ENCODE data around the gene SYT13. TPM values are rescaled to one million over a fixed set of nuclear protein-coding genes. Genes with fewer than 3 reads are reported as not detected.
A peak's percentile ranks its signal among the peaks of the same experiment; 100 is the strongest.

Gene SYT13, protein sequence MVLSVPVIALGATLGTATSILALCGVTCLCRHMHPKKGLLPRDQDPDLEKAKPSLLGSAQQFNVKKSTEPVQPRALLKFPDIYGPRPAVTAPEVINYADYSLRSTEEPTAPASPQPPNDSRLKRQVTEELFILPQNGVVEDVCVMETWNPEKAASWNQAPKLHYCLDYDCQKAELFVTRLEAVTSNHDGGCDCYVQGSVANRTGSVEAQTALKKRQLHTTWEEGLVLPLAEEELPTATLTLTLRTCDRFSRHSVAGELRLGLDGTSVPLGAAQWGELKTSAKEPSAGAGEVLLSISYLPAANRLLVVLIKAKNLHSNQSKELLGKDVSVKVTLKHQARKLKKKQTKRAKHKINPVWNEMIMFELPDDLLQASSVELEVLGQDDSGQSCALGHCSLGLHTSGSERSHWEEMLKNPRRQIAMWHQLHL
- total RNA-seq (not detected in 2 replicates), polyA plus RNA-seq (not detected in 2 replicates), polyA minus RNA-seq (not detected in 2 replicates), Bru-seq, nascent RNA (percentile 6 among the genes with signal in this experiment), BruChase-seq, experiment 1, labeled RNA remaining after a 6-hour chase (not detected), BruChase-seq, experiment 2, labeled RNA remaining after a 2-hour chase (not detected)
- not detected in 2 replicates for polyA plus RNA-seq (2011; cell fraction: cytosol; rRNA removed)
- polyA plus RNA-seq (2011; cell fraction: nucleus; rRNA removed) = not detected in 2 replicates
- not detected in 2 replicates for polyA plus RNA-seq (2012)
- polyA minus RNA-seq (2011; cell fraction: cytosol; rRNA and poly(A)+ RNA removed) = not detected
- polyA minus RNA-seq (2011; cell fraction: nucleus; rRNA and poly(A)+ RNA removed) = not detected in 2 replicates
- long read RNA-seq = 0 reads

DNA sequence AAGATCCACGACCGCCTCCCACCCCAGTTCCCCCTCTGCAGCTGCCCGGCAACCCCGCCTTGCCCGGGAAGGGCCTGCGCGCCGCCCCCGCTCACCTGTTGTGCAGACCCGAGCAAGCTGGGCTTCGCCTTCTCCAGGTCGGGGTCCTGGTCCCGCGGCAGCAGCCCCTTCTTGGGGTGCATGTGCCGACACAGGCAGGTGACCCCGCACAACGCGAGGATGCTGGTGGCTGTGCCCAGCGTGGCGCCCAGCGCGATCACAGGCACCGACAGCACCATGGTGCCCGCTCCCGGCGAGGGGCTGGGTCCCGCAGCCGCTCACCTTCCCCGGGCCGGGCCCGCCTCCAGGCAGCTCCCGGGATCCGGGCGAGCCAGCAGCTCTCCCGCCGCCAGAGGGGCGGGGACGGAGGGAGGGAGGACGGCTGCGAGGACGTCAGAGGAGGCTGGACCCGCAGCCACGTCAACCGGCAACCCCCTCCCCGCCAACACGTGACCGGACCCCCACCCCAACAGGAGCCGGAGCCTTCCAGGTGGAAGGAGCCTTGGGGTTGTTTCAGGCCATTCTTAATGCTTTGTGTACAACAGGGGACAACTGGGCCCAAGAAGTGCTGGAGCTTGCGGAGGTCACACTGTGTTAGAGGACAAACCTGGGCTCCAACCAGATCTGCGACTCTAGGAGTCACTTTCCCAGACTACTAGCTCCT, at the start of gene SYT13:
Gene SYT13 (minus strand): TSS at position 412 of the 703 bp plus-strand sequence. CDS start 134 bp downstream, at position 278.
- Histone ChIP-seq H3K27me3 (ENCODE audit: control insufficient read depth in 2 of 2, insufficient read depth in 2 of 2, low read length in 2 of 2) (peaks cover 45 to 63% of the 10 kb centered on the region in 2 experiments), H3K79me2 (ENCODE audit: control insufficient read depth, insufficient read depth, low read length) (no peaks in the 10 kb centered on the region), H3K4me2 (ENCODE audit: insufficient read depth, low read length) (no peak within 1 kb of the TSS), H3K27ac (ENCODE audit: insufficient read depth, low read depth, low read length) (no peak within 1 kb of the TSS), H3K36me3 (ENCODE audit: control insufficient read depth in 2 of 2, extremely low read depth in 1 of 2, insufficient read depth in 2 of 2, low read length in 2 of 2) (no peaks in the 10 kb centered on the region), H3K4me3 (replicated peaks in 1 of 3; ENCODE audit: insufficient read depth in 1 of 3, low read depth in 1 of 3, low read length in 3 of 3) (no peak within 1 kb of the TSS), H2AFZ (ENCODE audit: low read depth, low read length) (no peak within 1 kb of the TSS), H3K4me1 (ENCODE audit: control insufficient read depth, extremely low read depth, insufficient read depth, low read length) (no peaks in the 10 kb centered on the region), H3K9ac (replicated peaks; ENCODE audit: extremely low read depth, insufficient read depth, low read length) (no peak within 1 kb of the TSS), H4K20me1 (replicated peaks; ENCODE audit: control insufficient read depth, extremely low read depth, insufficient read depth, low read length) (no peaks in the 10 kb centered on the region), H3K9me1 (replicated peaks; ENCODE audit: control insufficient read depth, extremely low read depth, insufficient read depth, low read length) (no peaks in the 10 kb centered on the region), H3K9me3 (replicated peaks; ENCODE audit: control insufficient read depth, insufficient read depth, low read length) (no peaks in the 10 kb centered on the region)
- ChIA-PET POLR2A (no interaction called here), CTCF (interaction anchor here (1.0 to 13.4 kb wide), 3 partner anchors 34 to 350 kb away, joined by 3 to 242 read pairs (median 15); no protein-coding TSS in a partner anchor)
- intact Hi-C loops (cut with micrococcal nuclease) = no loop called here
- TF ChIP-seq EZH2 (IDR thresholded peaks at IDR 0.05; ENCODE audit: borderline replicate concordance, low read depth, low read length, severe bottlenecking) (peak; percentile 59), POLR2A (IDR thresholded peaks at IDR 0.05; ENCODE audit: low read depth, low read length) (no peak)
- DNase-seq (ENCODE audit: low read depth, low spot score) = no peak
- no peak for FAIRE-seq
- no TSS peak for BruUV-seq (replicated peaks)
- dilution Hi-C loops (cut with MboI; ENCODE audit: extremely low pct_ligation_motif_present, low sequenced_read_pairs) = no loop called here

GRCh38 chr11:45335434-45335833, 49.3 kb upstream of the SYT13 start:
- ChIA-PET CTCF (interaction anchor here (1.2 to 9.8 kb wide), 3 partner anchors 36 to 437 kb away, joined by 3 to 195 read pairs (median 62); no protein-coding TSS in a partner anchor), POLR2A (no interaction called here)
- Histone ChIP-seq H3K9ac (replicated peaks; ENCODE audit: extremely low read depth, insufficient read depth, low read length) (no peak overlapping the region), H3K27me3 (ENCODE audit: control insufficient read depth in 2 of 2, insufficient read depth in 2 of 2, low read length in 2 of 2) (peaks cover 0 to 2% of the 10 kb centered on the region in 2 experiments), H3K4me3 (replicated peaks in 1 of 3; ENCODE audit: insufficient read depth in 1 of 3, low read depth in 1 of 3, low read length in 3 of 3) (no peak overlapping the region), H3K9me3 (replicated peaks; ENCODE audit: control insufficient read depth, insufficient read depth, low read length) (no peaks in the 10 kb centered on the region), H3K4me2 (ENCODE audit: insufficient read depth, low read length) (no peak overlapping the region), H3K9me1 (replicated peaks; ENCODE audit: control insufficient read depth, extremely low read depth, insufficient read depth, low read length) (no peaks in the 10 kb centered on the region), H3K27ac (ENCODE audit: insufficient read depth, low read depth, low read length) (no peak overlapping the region), H3K4me1 (ENCODE audit: control insufficient read depth, extremely low read depth, insufficient read depth, low read length) (peaks cover 10% of the 10 kb centered on the region), H3K79me2 (ENCODE audit: control insufficient read depth, insufficient read depth, low read length) (no peaks in the 10 kb centered on the region), H3K36me3 (ENCODE audit: control insufficient read depth in 2 of 2, extremely low read depth in 1 of 2, insufficient read depth in 2 of 2, low read length in 2 of 2) (no peaks in the 10 kb centered on the region), H2AFZ (ENCODE audit: low read depth, low read length) (no peak overlapping the region), H4K20me1 (replicated peaks; ENCODE audit: control insufficient read depth, extremely low read depth, insufficient read depth, low read length) (no peaks in the 10 kb centered on the region)
- FAIRE-seq (no peak), DNase-seq (ENCODE audit: low read depth, low spot score) (no peak)
- intact Hi-C loops (cut with micrococcal nuclease) = no loop called here
- dilution Hi-C loops (cut with MboI; ENCODE audit: extremely low pct_ligation_motif_present, low sequenced_read_pairs) = no loop called here
- BruUV-seq (replicated peaks) = no TSS peak
- no peak for TF ChIP-seq GATA2 (IDR thresholded peaks at IDR 0.05; ENCODE audit: insufficient read depth, insufficient read length, low read depth, low read length)
- no peak for TF ChIP-seq MYC (IDR thresholded peaks at IDR 0.05; ENCODE audit: low read depth, low read length)
- TF ChIP-seq JUN (IDR thresholded peaks at IDR 0.05; ENCODE audit: borderline replicate concordance, insufficient read depth, insufficient read length, low read depth) = no peak
